ENCODE data around the gene UST.

- no peak for TF ChIP-seq CTCF (IDR thresholded peaks at IDR 0.05; ENCODE audit: poor library complexity)
- no peak for TF ChIP-seq EZH2phosphoT487 (IDR thresholded peaks at IDR 0.05; ENCODE audit: low read depth, severe bottlenecking, unreplicated experiment)
- TF ChIP-seq EZH2 (IDR thresholded peaks at IDR 0.05; ENCODE audit: borderline replicate concordance): no peak
Observed at GRCh38 chr6:148893481-148893880, 146.7 kb downstream of the UST start.
